ENCODE data around the gene RERE. TPM values are rescaled to one million over a fixed set of nuclear protein-coding genes. Genes with fewer than 3 reads are reported as not detected.

The RERE gene
- total and polyA plus RNA-seq, 2 donors (not counting 3 experiments of a cell fraction or from before 2014, with no cell fraction given), result 14.1 to 113 TPM

GRCh38 chr1:8472668-8473067, 344.8 kb downstream of the RERE start:
- Histone ChIP-seq H3K4me2 (ENCODE audit: insufficient read depth, low read length) (no peak overlapping the region), H3K4me1 (ENCODE audit: control insufficient read depth, extremely low read depth, insufficient read depth, low read length) (no peaks in the 10 kb centered on the region), H3K27me3 (ENCODE audit: control insufficient read depth in 2 of 2, insufficient read depth in 2 of 2, low read length in 2 of 2) (no peaks in the 10 kb centered on the region), H4K20me1 (replicated peaks; ENCODE audit: control insufficient read depth, extremely low read depth, insufficient read depth, low read length) (no peaks in the 10 kb centered on the region), H3K9me3 (replicated peaks; ENCODE audit: control insufficient read depth, insufficient read depth, low read length) (no peaks in the 10 kb centered on the region), H2AFZ (ENCODE audit: low read depth, low read length) (no peak overlapping the region), H3K4me3 (replicated peaks in 1 of 3; ENCODE audit: insufficient read depth in 1 of 3, low read depth in 1 of 3, low read length in 3 of 3) (no peak overlapping the region), H3K79me2 (ENCODE audit: control insufficient read depth, insufficient read depth, low read length) (no peaks in the 10 kb centered on the region), H3K9ac (replicated peaks; ENCODE audit: extremely low read depth, insufficient read depth, low read length) (no peak overlapping the region), H3K9me1 (replicated peaks; ENCODE audit: control insufficient read depth, extremely low read depth, insufficient read depth, low read length) (no peaks in the 10 kb centered on the region), H3K36me3 (ENCODE audit: control insufficient read depth in 2 of 2, extremely low read depth in 1 of 2, insufficient read depth in 2 of 2, low read length in 2 of 2) (no peaks in the 10 kb centered on the region), H3K27ac (ENCODE audit: insufficient read depth, low read depth, low read length) (no peak overlapping the region)
- no peak for TF ChIP-seq POLR2AphosphoS5 (IDR thresholded peaks at IDR 0.05; ENCODE audit: insufficient read depth, low read depth, low read length)
- no peak for TF ChIP-seq JUN (IDR thresholded peaks at IDR 0.05; ENCODE audit: borderline replicate concordance, insufficient read depth, insufficient read length, low read depth)
- no peak for TF ChIP-seq EZH2 (IDR thresholded peaks at IDR 0.05; ENCODE audit: borderline replicate concordance, low read depth, low read length, severe bottlenecking)
- no peak for TF ChIP-seq GATA2 (IDR thresholded peaks at IDR 0.05; ENCODE audit: insufficient read depth, insufficient read length, low read depth, low read length)
- no peak for TF ChIP-seq MAX (IDR thresholded peaks at IDR 0.05; ENCODE audit: insufficient read depth, insufficient read length)
- TF ChIP-seq POLR2A (IDR thresholded peaks at IDR 0.05; ENCODE audit: low read depth, low read length), result no peak
- TF ChIP-seq MYC (IDR thresholded peaks at IDR 0.05; ENCODE audit: low read depth, low read length), result no peak
- no peak for TF ChIP-seq CTCF (IDR thresholded peaks at IDR 0.05; ENCODE audit: extremely low read depth in 1 of 2, insufficient read depth in 1 of 2, low read depth in 1 of 2, low read length in 2 of 2)
- TF ChIP-seq FOS (IDR thresholded peaks at IDR 0.05; ENCODE audit: borderline replicate concordance, insufficient read depth, low read length), result no peak
- POLR2A ChIA-PET, result no interaction called here
- CTCF ChIA-PET, result interaction anchor here (1.1 kb wide), 1 partner anchor 11 kb away, joined by 3 read pairs; no protein-coding TSS in a partner anchor
- FAIRE-seq (no peak), DNase-seq (ENCODE audit: low read depth, low spot score) (no peak)
- dilution Hi-C loops (cut with MboI; ENCODE audit: extremely low pct_ligation_motif_present, low sequenced_read_pairs), result no loop called here
- intact Hi-C loops (cut with micrococcal nuclease), result no loop called here
- BruUV-seq (replicated peaks), result no TSS peak
